ENCODE measurements around the gene DSCAML1. TPM values are rescaled to one million over a fixed set of nuclear protein-coding genes. Genes with fewer than 3 reads are reported as not detected.

DSCAML1 gene
- total RNA-seq, 1 donor from 2014 or later, result 0.95 TPM

DNA sequence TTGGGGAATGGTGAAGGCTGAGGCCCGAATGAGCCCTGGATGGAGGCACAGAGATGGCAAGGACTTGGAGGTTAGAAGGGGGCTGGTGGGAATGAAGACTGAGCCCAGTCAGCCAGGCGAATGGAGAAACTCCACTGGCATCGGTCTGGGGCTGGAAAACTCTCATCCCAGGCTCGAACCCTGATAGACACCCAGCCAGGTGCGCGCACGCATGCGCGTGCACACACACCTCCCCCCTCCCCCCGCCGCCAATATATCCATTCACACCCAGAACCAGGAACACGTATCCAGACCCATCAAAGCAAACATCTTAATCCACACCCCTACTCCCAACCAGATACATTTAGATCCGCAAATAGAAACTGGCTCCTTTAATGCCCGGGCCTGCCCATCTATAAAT, 330.1 kb downstream of the DSCAML1 start:
- TF ChIP-seq, protein P1, sequence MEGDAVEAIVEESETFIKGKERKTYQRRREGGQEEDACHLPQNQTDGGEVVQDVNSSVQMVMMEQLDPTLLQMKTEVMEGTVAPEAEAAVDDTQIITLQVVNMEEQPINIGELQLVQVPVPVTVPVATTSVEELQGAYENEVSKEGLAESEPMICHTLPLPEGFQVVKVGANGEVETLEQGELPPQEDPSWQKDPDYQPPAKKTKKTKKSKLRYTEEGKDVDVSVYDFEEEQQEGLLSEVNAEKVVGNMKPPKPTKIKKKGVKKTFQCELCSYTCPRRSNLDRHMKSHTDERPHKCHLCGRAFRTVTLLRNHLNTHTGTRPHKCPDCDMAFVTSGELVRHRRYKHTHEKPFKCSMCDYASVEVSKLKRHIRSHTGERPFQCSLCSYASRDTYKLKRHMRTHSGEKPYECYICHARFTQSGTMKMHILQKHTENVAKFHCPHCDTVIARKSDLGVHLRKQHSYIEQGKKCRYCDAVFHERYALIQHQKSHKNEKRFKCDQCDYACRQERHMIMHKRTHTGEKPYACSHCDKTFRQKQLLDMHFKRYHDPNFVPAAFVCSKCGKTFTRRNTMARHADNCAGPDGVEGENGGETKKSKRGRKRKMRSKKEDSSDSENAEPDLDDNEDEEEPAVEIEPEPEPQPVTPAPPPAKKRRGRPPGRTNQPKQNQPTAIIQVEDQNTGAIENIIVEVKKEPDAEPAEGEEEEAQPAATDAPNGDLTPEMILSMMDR (IDR thresholded peaks at IDR 0.05), result no peak
- H3K9me3 ChIP-seq, result no peaks in the 10 kb centered on the region
- intact Hi-C loops (cut with DNase I), result no loop called here
- no peaks in the 10 kb centered on the region for H3K36me3 ChIP-seq
- DNase-seq (no peak), ATAC-seq (no peak)
- H3K27ac ChIP-seq, result no peak overlapping the region
- H3K4me3 ChIP-seq, result no peak overlapping the region
- no peaks in the 10 kb centered on the region for H3K27me3 ChIP-seq (ENCODE audit: low read depth)
- H3K4me1 ChIP-seq, result no peaks in the 10 kb centered on the region

DNA sequence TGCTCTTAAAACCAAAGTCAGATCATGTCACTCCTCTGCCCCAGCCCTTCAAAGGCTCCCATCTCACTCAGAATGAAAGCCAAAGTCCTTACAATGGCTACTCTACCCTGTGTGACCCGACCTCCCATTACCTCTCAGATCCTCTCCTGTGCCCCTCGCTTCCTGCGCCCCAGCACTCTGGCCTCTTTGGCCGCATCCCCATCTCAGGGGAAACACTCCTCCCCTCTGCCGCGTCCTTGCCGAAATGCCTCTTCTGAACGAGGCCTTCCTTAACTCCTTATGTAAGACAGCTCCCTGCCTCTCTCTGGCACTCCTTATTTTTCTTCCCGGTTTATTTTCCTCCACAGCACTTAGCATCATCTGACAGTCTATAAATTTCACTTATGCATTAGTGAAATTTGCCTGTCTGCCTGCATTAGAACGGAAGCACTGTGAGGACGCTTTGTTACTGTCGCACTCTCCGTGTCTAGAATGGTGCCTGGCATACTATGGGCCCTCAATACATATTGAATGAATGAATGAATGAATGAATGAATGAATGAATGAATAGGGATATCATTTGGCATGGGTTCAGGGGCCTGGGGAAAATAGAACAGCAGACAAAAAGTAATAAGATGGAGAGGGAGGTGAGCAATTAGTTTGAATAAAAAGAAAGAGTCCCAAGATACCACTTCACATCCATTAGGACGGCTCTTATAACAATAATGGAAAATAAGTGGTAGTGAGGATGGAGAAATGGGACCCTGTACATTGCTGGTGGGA, 331.6 kb downstream of the DSCAML1 start:
- H3K36me3 ChIP-seq, result no peaks in the 10 kb centered on the region
- TF ChIP-seq, protein P1 (IDR thresholded peaks at IDR 0.05), result no peak
- ATAC-seq, result no peak
- intact Hi-C loops (cut with DNase I), result no loop called here
- no peaks in the 10 kb centered on the region for H3K27me3 ChIP-seq (ENCODE audit: low read depth)
- H3K9me3 ChIP-seq, result no peaks in the 10 kb centered on the region
- no peaks in the 10 kb centered on the region for H3K4me1 ChIP-seq
- H3K4me3 ChIP-seq, result no peak overlapping the region
- no peak for DNase-seq
- H3K27ac ChIP-seq, result no peak overlapping the region

DNA sequence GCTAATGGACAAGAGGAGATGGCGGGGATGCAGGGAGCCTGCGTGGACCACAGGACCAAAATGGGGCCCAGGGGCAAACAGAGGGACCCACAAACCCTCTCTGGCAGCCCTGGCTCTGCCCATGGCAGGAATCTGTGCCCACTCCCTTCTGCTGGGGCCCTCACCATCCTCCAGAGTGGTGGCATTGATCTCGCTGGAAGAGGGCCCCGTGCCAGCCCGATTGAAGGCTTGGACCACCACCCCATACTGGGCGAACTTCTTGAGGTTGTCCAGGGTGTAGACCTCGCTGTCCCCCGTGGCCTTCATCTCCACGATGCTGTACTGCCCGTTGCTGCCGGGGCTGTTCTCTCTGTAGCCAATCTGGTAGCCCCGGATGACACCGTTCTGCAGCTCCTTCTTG, 332.2 kb downstream of the DSCAML1 start:
- no peaks in the 10 kb centered on the region for H3K27me3 ChIP-seq (ENCODE audit: low read depth)
- no peaks in the 10 kb centered on the region for H3K36me3 ChIP-seq
- ATAC-seq (no peak), DNase-seq (no peak)
- no peak overlapping the region for H3K4me3 ChIP-seq
- no peaks in the 10 kb centered on the region for H3K9me3 ChIP-seq
- H3K4me1 ChIP-seq, result no peaks in the 10 kb centered on the region
- intact Hi-C loops (cut with DNase I), result no loop called here
- H3K27ac ChIP-seq, result no peak overlapping the region
- TF ChIP-seq, protein P1 (IDR thresholded peaks at IDR 0.05), result no peak

DNA sequence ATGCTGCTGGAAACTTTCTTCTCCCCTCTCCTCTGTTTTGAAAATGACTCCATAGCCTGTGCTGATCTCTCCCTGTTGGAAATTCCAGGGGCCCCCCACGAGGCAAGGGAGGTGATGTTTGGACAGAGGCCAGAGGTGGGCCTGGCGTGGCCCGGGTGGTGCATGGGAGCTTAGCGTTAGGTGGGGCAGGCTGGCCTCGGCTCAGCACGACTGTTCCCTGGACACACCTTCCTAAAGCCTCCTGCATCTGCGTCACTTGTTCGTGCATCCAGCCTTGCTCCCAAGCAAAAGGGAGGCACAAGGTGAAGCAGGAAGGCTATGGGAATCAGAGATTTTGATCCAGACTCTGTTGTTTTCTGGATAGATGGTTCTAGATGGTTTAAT, 334.2 kb downstream of the DSCAML1 start:
- no peak for DNase-seq
- no peak overlapping the region for H3K4me3 ChIP-seq
- no peaks in the 10 kb centered on the region for H3K9me3 ChIP-seq
- H3K36me3 ChIP-seq, result no peaks in the 10 kb centered on the region
- no peak overlapping the region for H3K27ac ChIP-seq
- no peaks in the 10 kb centered on the region for H3K27me3 ChIP-seq (ENCODE audit: low read depth)
- TF ChIP-seq, protein P1 (IDR thresholded peaks at IDR 0.05), result no peak
- no peaks in the 10 kb centered on the region for H3K4me1 ChIP-seq
- no peak for ATAC-seq
- intact Hi-C loops (cut with DNase I), result no loop called here

DNA sequence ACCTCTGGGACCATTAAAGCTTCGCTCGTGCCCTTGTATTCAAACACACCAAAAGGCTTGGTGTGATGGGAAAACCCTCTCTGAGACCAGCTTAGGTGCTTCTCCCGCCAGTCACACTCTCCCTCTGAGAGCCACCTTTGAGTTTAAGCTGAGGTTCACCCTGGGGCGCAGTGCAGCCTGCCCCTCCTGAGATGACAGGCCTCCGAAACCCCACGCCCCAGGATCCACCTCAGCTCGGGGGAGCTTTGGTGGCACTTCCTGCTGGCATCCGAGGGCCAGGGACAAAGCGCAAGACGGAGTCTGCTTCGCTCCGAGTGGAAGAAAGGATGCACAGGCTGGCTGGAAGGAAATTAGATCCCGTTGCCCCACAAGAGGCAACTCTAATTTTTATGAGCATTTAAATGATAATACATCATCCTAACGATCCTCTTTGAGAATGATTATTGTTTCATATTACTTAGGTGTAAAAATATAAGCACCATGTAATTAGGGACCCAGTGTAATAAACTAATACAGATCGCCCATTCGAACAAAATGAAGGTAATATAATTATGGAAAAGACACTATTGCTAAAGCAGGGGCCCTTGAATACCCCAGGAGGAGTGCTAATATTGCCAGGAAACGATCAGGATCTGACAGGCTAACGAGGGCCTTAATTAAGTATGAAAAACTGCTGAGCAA, 334.7 kb downstream of the DSCAML1 start:
- ATAC-seq (no peak), DNase-seq (no peak)
- TF ChIP-seq, protein P1 (IDR thresholded peaks at IDR 0.05), result no peak
- Histone ChIP-seq H3K4me1 (no peaks in the 10 kb centered on the region), H3K27me3 (ENCODE audit: low read depth) (no peaks in the 10 kb centered on the region), H3K27ac (no peak overlapping the region), H3K9me3 (no peaks in the 10 kb centered on the region), H3K4me3 (no peak overlapping the region), H3K36me3 (no peaks in the 10 kb centered on the region)
- intact Hi-C loops (cut with DNase I), result no loop called here

Measured in lower lobe of right lung (tissue), 2 donors.